HG03520 (cell line): ENCODE results near the gene CTAG1A.
"Not testable (repeated sequence)": the region's sequence is repeated elsewhere in the genome, so short reads cannot be mapped to it uniquely, and the experiment has no call there.

Source experiments
- ATAC-seq: cut with Tn5 transposase; IDR thresholded peaks from one replicate; pipeline ENCODE4 v1.9.1; 2021; ENCODE audit warnings: mild to moderate bottlenecking, moderate library complexity; ENCODE audit not compliant: unreplicated experiment

CTAG1A gene

DNA sequence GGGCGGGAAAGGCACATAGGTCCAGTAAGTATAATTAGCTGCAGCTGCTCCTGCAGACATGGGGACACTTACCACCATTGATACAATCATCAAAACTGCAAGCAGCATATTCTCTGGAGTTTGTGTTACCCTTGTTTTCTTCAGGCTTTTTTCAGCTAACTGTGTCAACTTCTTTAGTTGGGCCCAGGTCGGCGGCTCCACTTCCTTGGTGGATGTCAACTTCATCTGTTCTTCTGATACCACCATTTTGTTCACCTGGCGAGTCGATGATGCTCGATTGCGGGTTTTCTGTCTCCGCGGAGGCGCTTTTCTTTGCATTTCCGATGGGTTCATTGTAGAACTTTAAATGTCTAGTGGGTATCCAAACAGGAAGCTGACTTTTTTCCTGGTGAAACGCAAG is 26.2 kb downstream of the CTAG1A start:
- not testable (repeated sequence) for ATAC-seq

DNA sequence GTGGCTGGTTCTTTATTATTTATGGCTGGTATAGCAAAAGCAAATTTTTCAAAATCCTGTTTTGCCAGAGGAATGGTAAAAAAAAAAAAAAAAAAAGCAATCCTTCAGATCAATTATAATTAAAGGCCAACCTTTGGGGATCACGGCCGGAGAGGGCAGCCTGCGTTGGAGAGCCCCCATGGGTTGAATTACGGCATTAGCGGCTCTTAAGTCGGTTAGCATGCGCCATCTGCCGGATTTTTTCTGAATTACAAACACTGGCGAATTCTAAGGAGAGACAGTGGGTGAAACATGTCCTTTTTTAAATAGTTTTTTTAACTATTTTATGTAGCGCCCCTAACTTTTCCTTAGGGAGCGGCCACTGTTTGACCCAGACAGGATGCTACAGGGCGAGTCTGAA is 28.7 kb downstream of the CTAG1A start:
- ATAC-seq, result not testable (repeated sequence)

DNA sequence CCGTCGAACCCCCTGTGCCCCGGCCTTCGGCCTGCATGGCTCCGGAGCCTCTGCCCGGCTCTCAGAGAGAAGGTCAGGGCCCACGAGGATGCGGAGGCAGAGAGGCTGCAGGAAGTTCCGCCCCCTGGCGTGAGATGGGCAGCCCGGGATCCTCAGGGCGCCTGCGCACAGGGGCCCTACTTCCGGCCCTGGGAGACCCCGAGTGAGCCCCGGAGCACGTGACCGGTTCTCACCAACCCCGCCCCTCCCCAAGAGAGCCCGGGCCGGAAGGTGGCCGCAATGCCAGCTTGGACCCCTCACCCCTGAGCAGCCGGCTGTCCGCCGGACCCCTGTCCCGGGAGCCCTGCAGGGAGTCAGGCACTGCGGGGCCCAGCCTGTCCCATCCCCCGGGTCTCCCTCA is 34.2 kb downstream of the CTAG1A start, which contains the start of gene CTAG1B:
TSS of gene CTAG1B (minus strand) at position 101 of the 400 bp plus-strand sequence. CDS start at position 37, 64 bp downstream.
- ATAC-seq, result not testable (repeated sequence)

DNA sequence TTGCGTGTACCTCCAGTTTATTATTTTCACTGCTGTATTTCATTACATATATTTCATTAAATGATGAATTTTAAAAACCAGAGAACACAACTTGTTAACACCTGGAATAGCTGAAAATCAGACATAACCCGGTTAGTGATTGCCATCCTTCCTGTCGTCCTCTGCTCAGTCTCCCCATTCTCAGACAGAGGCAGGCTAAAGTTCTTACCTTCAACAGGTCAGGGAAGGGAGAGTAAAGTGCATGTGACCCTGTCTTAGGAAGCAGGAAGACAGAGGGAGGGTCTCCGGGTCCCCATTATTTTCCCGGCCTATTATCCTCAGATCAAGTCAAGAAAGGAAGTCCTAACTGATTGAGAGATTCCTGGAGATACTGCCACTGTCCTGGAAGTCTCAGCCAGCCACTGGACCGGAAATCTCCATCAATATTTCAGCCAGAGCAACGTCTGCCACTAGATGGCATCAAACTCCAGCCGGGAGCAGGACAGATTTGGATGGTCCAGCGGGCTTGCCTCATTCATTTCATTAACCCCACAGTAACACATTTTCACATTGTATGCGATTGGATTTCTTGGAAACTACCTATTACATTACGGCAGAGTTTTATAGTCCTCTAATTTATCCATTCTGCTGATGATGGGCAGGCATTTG is 36.0 kb downstream of the CTAG1A start:
- not testable (repeated sequence) for ATAC-seq

DNA sequence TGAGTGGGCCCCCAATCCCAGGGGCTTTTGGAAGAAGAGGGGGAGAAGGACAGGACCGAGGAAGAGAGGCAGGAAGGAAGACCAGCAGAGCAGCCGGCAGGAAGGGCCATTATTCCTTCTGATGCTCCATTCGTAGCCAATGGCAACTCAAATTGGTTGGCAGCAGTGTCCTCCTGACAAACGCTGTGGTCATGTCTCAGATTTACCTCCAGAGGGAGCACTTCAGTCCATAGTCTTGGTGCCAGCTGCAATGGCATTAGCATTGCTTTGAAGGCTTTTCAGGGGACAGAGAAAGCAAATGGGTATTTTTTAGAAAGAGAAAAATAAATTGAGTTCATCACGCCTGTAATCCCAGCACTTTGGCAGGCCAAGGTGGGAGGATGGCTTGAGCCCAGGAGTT is 44.0 kb downstream of the CTAG1A start:
- ATAC-seq, result not testable (repeated sequence)

DNA sequence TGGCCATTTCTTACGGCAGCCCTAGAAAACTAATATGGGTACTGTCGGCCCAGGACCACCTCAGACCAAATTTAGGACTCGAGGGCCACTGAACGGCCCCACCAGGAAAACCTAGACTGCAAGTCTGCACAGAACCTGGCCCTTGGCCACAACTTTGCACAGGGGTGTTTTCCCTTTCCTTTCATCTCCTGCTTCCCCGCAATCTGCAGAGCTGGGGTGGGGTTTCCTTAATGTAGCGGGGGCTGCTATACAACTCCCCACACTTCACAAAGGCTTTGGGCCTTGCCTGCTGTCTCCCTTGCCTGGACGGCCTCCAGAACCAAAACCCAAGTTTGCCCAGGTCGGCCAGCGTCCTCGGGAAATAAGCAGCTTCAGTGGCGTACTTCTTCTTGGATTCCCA is 46.0 kb downstream of the CTAG1A start:
- not testable (repeated sequence) for ATAC-seq

DNA sequence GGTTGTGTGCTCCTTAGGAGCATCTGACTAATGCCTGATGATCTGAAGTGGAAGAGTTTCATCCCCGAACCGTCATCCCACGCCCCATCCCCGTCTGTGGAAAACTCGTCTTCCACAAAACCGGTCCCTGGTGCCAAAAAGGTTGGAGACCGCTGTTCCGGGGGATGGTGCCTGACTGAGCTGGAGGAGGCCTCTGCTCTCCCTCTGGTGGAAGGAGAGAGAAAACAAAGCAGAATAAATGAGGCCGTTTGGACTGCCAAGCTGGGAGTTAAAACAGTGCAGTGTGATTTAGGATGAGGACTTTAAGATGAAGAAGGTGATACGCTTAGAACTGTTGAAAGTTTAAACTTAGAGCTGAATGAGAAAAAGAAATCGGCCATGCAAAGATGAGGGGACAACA is 48.7 kb downstream of the CTAG1A start:
- not testable (repeated sequence) for ATAC-seq
